Measurements from ENCODE around the gene KCNB1.

GRCh38 chr20:49503176-49503575 is 20.7 kb upstream of the KCNB1 start:
- TF ChIP-seq, protein P1, sequence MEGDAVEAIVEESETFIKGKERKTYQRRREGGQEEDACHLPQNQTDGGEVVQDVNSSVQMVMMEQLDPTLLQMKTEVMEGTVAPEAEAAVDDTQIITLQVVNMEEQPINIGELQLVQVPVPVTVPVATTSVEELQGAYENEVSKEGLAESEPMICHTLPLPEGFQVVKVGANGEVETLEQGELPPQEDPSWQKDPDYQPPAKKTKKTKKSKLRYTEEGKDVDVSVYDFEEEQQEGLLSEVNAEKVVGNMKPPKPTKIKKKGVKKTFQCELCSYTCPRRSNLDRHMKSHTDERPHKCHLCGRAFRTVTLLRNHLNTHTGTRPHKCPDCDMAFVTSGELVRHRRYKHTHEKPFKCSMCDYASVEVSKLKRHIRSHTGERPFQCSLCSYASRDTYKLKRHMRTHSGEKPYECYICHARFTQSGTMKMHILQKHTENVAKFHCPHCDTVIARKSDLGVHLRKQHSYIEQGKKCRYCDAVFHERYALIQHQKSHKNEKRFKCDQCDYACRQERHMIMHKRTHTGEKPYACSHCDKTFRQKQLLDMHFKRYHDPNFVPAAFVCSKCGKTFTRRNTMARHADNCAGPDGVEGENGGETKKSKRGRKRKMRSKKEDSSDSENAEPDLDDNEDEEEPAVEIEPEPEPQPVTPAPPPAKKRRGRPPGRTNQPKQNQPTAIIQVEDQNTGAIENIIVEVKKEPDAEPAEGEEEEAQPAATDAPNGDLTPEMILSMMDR (IDR thresholded peaks at IDR 0.05; ENCODE audit: low read depth, low read length, poor library complexity, severe bottlenecking), result no peak
- no peak for TF ChIP-seq EZH2phosphoT487 (IDR thresholded peaks at IDR 0.05; ENCODE audit: borderline replicate concordance, low read length)

Data from DOHH2 (cell line).